Hypothalamus (tissue), 51 donors: ENCODE data around the gene ZNF593OS.

Experiments
- DNase-seq, 51 donors: peaks; one replicate each; lab custom pipeline; 2025; lab: John Stamatoyannopoulos, UW

Gene ZNF593OS

GRCh38 chr1:26129778-26130177, 41.9 kb downstream of the ZNF593OS start:
- no peak for DNase-seq

- no peak for DNase-seq
Measured at GRCh38 chr1:26127235-26128163, 44.1 kb downstream of the ZNF593OS start.

- DNase-seq, result no peak
Measured at GRCh38 chr1:26126321-26127084, 45.1 kb downstream of the ZNF593OS start.

- no peak for DNase-seq
Measured at GRCh38 chr1:26125946-26126320, 45.7 kb downstream of the ZNF593OS start.

- DNase-seq, result no peak
Measured at GRCh38 chr1:26125382-26125781, 46.2 kb downstream of the ZNF593OS start.

GRCh38 chr1:26124418-26125331, 47.0 kb downstream of the ZNF593OS start:
- DNase-seq, result no peak

- DNase-seq, result no peak
Measured at GRCh38 chr1:26122988-26123973, 48.4 kb downstream of the ZNF593OS start.

- no peak for DNase-seq
Measured at GRCh38 chr1:26121854-26122773, 49.5 kb downstream of the ZNF593OS start.

- no peak for DNase-seq
Measured at GRCh38 chr1:26119892-26120608, 51.6 kb downstream of the ZNF593OS start.
